GM18502 (cell line): ENCODE results near the gene KDM4B.
"Not testable (repeated sequence)": the region's sequence is repeated elsewhere in the genome, so short reads cannot be mapped to it uniquely, and the experiment has no call there.

Experiments used
- ATAC-seq: cut with Tn5 transposase; IDR thresholded peaks from one replicate; pipeline ENCODE4 v1.9.1; 2021; ENCODE audit warnings: mild to moderate bottlenecking; ENCODE audit not compliant: unreplicated experiment, poor library complexity

KDM4B gene

DNA sequence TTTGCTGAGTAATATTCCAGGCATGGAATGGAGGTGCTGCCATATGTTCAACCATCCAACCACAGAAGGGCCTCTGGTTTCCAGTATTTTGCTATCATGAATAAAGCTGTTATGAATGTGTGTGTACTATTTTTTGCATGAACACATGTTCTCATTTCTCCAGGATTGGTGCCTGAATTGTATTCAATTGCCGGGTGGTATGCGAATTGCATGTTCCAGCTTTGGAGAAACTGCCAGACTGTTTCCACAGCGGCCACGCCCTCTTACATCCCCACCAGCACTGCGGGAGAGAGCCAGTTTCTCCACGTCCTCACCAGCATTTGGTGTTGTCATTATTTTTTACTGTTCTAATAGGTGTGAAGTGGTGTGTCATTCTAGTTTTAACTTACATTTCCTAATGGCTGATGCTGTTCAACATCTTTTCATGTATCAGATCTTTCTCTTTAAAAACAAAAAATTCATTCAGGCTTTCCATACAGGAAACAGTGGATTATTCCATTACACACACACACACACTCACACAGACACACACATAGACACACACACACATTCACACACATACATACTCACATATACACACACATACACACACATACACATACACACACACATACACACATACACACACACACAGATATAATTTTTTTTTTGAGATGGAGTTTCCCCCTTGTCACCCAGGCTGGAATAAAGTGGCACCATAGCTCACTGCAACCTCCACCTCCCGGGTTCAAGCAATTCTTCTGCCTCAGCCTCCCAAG, 217.6 kb downstream of the KDM4B start:
- ATAC-seq: no peak

DNA sequence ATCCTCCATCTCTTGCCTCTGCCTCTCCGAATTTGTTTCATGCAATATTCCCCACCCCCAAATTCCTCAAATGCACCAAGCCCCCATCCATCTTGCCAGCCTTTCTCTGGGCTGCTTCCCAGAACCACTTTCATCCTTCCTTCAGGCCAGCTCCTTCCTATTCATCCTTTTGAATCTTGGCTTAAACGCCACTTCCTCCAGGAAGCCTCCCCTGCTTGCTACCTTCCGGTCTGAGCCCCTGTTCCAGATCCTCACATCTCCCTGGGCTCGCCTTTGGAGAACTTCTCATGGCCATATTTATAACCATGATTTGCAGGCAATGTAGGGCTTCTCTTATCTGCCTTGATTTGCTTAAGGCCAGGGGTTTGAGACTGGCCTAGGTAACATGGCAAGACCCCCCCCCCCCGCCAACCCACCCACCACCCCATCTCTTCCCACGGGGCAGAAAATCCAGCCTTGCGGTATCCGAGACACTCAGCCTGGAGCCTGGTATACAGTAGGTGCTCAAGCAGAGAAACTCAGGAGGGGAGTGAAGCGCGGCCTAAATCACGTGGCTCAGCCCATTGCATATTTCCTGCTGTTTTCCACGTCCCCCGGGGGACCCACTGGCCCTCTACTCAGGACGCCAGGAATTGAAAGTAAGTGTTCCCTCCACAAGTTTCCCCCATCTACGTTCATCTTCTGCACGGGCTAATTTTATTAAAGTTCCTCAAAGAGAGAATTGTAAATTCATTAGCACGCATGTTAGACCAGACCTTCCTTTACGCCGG, 219.8 kb downstream of the KDM4B start:
- ATAC-seq: no peak

DNA sequence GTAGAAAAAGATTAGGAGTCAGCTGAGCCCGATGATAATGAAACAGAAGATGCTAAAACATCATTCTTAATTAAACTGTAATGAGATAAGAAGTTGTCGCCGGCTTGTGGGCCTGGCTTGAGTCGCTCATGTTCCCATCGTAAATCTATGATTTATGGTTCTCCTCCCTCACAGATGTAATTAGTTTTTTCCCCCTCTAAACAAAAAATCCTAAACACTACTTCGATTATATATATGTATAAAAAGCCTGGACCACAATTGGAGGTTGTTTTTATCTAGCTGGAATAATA, 220.3 kb downstream of the KDM4B start:
- ATAC-seq: no peak

DNA sequence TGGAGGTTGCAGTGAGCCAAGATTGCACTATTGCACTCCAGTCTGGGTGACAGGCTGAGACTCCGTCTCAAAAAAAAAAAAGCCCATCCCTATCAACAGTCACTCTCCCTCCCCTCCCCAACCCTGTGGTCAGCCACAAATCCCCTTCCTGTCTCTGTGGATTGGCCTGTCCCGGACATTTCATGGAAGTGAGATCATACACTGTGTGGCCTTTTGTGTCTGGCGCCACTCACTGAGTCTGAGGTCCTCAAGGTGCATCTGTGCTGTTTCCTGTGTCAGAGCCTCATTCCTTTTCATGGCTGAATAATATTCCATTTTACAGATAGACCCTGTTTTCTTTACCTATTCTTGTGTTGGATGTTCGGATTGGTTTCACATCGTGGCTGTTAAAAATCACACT, 222.2 kb downstream of the KDM4B start:
- no peak for ATAC-seq

DNA sequence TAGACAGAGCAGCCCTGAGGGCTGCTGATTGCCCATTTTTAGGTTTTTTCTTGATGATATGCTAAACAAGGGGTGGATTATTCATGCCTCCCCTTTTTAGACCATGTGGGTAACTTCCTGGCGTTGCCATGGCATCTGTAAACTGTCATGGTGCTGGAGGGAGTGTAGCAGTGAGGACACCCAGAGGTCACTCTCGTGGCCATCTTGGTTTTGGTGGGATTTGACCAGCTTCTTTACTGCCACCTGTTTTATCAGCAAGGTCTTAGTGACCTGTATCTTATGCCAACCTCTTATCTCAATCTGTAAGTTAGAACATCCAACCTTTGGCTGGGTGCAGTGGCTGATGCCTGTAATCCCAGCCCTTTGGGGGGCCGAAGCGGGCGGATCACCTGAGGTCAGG, 223.7 kb downstream of the KDM4B start:
- no peak for ATAC-seq

DNA sequence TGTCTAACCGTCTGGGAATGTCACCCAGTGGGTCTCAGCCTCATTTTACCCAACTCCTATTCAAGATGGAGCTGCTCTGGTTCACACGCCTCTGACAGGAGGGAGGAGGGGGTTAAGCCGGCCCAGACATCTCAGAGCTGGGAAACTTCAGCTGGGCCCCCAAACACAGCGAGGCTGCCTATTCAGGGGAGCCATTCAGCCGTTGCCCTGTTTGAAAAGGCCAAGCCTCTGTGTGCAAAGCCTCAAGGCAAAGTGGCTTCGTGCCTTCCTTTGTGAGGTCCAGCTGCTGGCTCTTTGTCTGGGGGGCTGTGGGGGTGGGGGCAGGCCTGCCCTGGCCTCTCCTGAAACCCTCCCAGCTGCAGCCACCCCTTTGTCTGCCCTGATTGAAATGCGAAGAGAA, 224.3 kb downstream of the KDM4B start:
- no peak for ATAC-seq

DNA sequence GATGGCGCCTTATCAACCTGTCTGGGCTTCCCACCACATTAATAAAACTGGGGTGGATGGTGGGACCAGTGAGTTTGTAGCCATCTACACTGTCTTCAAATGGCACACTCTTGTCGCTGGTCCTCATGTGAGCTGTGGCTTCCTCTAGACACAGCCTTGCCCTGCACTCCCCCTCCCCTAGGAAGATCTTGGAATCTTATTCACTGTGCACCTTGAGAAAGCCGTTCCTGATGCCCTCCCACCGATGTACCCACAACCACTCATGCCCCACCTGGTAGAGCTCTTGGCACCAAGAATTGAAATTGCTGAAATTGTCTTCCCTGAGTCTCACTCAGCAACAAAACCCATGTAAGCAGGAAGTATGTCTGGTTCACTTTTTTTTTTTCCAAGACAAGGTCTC, 225.7 kb downstream of the KDM4B start:
- no peak for ATAC-seq

DNA sequence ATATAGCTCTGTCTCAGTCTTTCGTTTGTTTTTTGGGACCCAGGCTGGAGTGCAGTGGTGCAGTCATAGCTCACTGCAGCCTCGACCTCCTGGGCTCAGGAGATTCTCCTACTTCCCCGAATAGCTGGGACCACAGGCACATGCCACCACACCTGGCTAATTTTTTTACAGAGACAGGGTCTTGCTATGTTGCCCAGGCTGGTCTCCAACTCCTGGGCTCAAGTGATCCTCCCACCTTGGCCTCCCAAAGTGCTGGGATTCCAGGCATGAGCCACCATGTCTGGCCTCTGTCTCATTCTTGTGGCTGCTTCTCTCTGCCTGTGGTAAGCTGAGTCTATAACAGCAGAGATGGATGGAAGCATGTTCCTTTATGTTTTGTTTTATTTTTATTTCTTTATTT, 226.7 kb downstream of the KDM4B start:
- ATAC-seq: not testable (repeated sequence)

DNA sequence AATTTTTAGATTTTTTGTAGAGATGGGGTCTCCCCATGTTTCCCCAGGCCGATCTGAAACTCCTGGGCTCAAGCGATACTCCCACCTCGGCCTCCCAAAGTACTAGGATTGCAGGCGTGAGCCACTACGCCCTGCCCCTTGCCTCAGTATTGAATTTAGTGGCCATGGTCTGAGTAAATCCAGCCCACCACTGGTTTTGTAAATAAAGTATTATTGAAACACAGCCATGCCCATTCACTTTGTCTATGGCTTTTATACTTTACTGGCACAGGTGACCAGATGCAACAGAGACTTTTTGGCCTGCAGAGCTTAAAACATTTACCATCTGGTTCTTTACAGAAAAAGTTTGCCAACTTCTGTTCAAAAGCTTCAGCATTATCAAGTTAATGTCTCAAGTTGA, 227.9 kb downstream of the KDM4B start:
- ATAC-seq: no peak

DNA sequence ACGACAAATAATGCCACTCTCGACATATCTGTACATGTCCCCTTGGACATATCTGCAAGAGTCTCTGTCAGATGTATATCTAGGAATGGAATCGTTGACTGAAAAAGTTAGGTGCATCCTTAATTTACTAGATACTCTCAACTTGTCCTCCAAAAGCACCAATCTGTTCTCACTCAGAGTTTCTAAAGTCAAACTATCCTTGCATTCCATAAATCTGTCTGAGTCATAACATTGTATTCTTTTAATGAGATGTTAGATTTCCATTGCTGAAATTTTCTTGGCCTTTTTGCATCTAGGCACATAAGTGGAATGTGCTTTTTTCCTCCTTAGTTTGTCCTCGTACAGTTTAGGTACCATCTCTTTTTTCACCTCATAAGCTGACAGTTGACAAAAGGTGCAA, 231.9 kb downstream of the KDM4B start:
- no peak for ATAC-seq

DNA sequence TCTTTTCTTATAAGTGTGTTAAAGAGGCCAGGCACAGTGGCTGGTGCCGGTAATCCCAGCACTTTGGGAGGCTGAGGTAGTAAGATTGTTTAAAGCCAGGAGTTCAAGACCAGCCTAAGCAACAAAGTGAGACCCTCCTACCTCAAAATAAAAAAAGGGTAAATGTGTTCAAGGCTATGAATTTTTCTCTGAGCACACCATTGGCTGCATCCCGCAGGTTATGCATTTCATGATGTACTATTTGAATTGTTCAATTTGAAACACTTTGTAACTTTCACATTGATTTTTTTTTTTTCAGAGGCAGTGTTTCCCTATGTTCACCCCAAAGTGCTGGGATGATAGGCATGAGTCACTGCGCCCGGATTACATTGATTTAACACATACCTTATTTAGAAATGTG, 233.6 kb downstream of the KDM4B start:
- ATAC-seq: no peak
